Liver (tissue), 9 donors: Measurements from ENCODE around the gene AP2S1. TPM values are rescaled to one million over a fixed set of nuclear protein-coding genes. Genes with fewer than 3 reads are reported as not detected.

Experiments
- DNase-seq: peaks from one replicate; pipeline ENCODE4 v3.0.0-alpha.2; 2017; ENCODE audit warnings: low spot score
- H3K27ac ChIP-seq, 2 donors: one replicate each; pipeline ENCODE4 v1.7.0; 2013; ENCODE audit warnings: inconsistent platforms in 2 of 2, low read length in 2 of 2, control low read depth in 1 of 2, low read depth in 1 of 2, mild to moderate bottlenecking in 1 of 2
- H3K27me3 ChIP-seq, 4 donors: one replicate each; pipeline versions ENCODE4 v1.6.1 to v1.7.0; 2013; ENCODE audit warnings: low read length in 3 of 4, inconsistent platforms in 1 of 4, mild to moderate bottlenecking in 1 of 4, moderate library complexity in 1 of 4; ENCODE audit not compliant: control insufficient read depth in 4 of 4, insufficient read depth in 4 of 4
- H3K36me3 ChIP-seq, 4 donors: one replicate each; pipeline versions ENCODE4 v1.6.1 to v1.7.0; 2013; ENCODE audit warnings: low read length in 3 of 4, mild to moderate bottlenecking in 3 of 4, low read depth in 1 of 4, moderate library complexity in 1 of 4; ENCODE audit not compliant: control insufficient read depth in 4 of 4, insufficient read depth in 3 of 4
- H3K4me1 ChIP-seq, 4 donors: one replicate each; pipeline versions ENCODE4 v1.6.1 to v1.7.0; 2013; ENCODE audit warnings: low read length in 3 of 4, mild to moderate bottlenecking in 3 of 4, moderate library complexity in 1 of 4; ENCODE audit not compliant: control insufficient read depth in 4 of 4, insufficient read depth in 4 of 4
- H3K4me3 ChIP-seq, 3 donors: one replicate each; pipeline versions ENCODE4 v1.6.1 to v1.7.0; 2013; ENCODE audit warnings: low read length in 3 of 3, control low read depth in 1 of 3, low read depth in 1 of 3, mild to moderate bottlenecking in 1 of 3
- H3K9ac ChIP-seq, 2 donors: one replicate each; pipeline ENCODE4 v1.7.0; 2013; ENCODE audit warnings: low read length in 2 of 2, mild to moderate bottlenecking in 2 of 2, moderate library complexity in 2 of 2, control low read depth in 1 of 2, low read depth in 1 of 2
- H3K9me3 ChIP-seq, 4 donors: one replicate each; pipeline versions ENCODE4 v1.6.1 to v1.7.0; 2013; ENCODE audit warnings: low read length in 3 of 4; ENCODE audit not compliant: control insufficient read depth in 4 of 4
- EGR1 ChIP-seq, 2 donors: IDR thresholded peaks; 2 replicates each; pipeline ENCODE4 v1.6.1; 2016 to 2018; ENCODE audit warnings: antibody characterized with exemption in 2 of 2, low read depth in 2 of 2
- FOXA1 ChIP-seq: IDR thresholded peaks from 2 replicates; pipeline ENCODE4 v1.6.1; 2016; ENCODE audit warnings: antibody characterized with exemption
- FOXA2 ChIP-seq: IDR thresholded peaks from 2 replicates; pipeline ENCODE4 v1.6.1; 2016; ENCODE audit warnings: antibody characterized with exemption
- GABPA ChIP-seq, 2 donors: IDR thresholded peaks in 1 of 2; conservative IDR thresholded peaks in 1 of 2; 2 replicates each; pipeline ENCODE4 v1.6.1; 2016; ENCODE audit warnings: antibody characterized with exemption in 2 of 2, mild to moderate bottlenecking in 1 of 2, moderate library complexity in 1 of 2
- HNF4A ChIP-seq, 2 donors: conservative IDR thresholded peaks; 2 replicates each; pipeline ENCODE4 v1.6.1; 2016; ENCODE audit warnings: antibody characterized with exemption in 2 of 2, mild to moderate bottlenecking in 2 of 2
- HNF4G ChIP-seq: IDR thresholded peaks from 2 replicates; pipeline ENCODE4 v1.6.1; 2016; ENCODE audit warnings: antibody characterized with exemption
- JUND ChIP-seq, 2 donors: IDR thresholded peaks; 2 replicates each; pipeline ENCODE4 v1.6.1; 2016; ENCODE audit warnings: antibody characterized with exemption in 2 of 2
- NR2F2 ChIP-seq: IDR thresholded peaks from 2 replicates; pipeline ENCODE4 v1.6.1; 2016; ENCODE audit warnings: antibody characterized with exemption
- RAD21 ChIP-seq, 2 donors: IDR thresholded peaks; 2 replicates each; pipeline ENCODE4 v1.6.1; 2016; ENCODE audit warnings: antibody characterized with exemption in 2 of 2, mild to moderate bottlenecking in 2 of 2
- RXRA ChIP-seq, 2 donors: IDR thresholded peaks; 2 replicates each; pipeline ENCODE4 v1.6.1; 2017 to 2018; ENCODE audit warnings: antibody characterized with exemption in 2 of 2, mild to moderate bottlenecking in 1 of 2
- SP1 ChIP-seq: IDR thresholded peaks from 2 replicates; pipeline ENCODE4 v1.6.1; 2018; ENCODE audit warnings: antibody characterized with exemption, mild to moderate bottlenecking
- TAF1 ChIP-seq: conservative IDR thresholded peaks from 2 replicates; pipeline ENCODE4 v1.6.1; 2016; ENCODE audit warnings: antibody characterized with exemption, mild to moderate bottlenecking
- YY1 ChIP-seq: IDR thresholded peaks from 2 replicates; pipeline ENCODE4 v1.6.1; 2016; ENCODE audit warnings: antibody characterized with exemption, mild to moderate bottlenecking
- WGBS: extraction: QIAGEN DNeasy Blood & Tissue Kit; methylation state at CpG from one replicate; pipeline ENCODE4 v1.1.7; 2013; 5-methylcytosine and 5-hydroxymethylcytosine counted together
- polyA plus RNA-seq, 2 donors: library from polyadenylated mRNA; stranded (reverse) in 1 of 2; unstranded in 1 of 2; fragments of 200-250 nt in 1 of 2; fragments of >200 nt in 1 of 2; fragmentation: Nextera tagmentation in 1 of 2; extraction: Ambion mirVana in 1 of 2; gene quantifications; one replicate each; pipeline versions ENCODE4 v1.2.1 to v1.2.3, GENCODE V29; 2013 to 2015
- total RNA-seq, 2 donors: library from RNA; depleted of rRNA; stranded (reverse); fragments of >200 nt; gene quantifications; one replicate each; pipeline ENCODE4 v1.2.3, GENCODE V29; 2014
- TF ChIP-seq, protein P1 (sequence below): IDR thresholded peaks from 2 replicates; pipeline ENCODE4 v1.6.1; 2016; ENCODE audit warnings: antibody characterized with exemption
- TF ChIP-seq, protein P2 (sequence below): IDR thresholded peaks from 2 replicates; pipeline ENCODE4 v1.6.1; 2016; ENCODE audit warnings: antibody characterized with exemption, mild to moderate bottlenecking
- TF ChIP-seq, protein P3 (sequence below): IDR thresholded peaks from 2 replicates; pipeline ENCODE4 v1.6.1; 2016; ENCODE audit warnings: antibody characterized with exemption
- TF ChIP-seq, protein P4 (sequence below): fragments of 150-350 bp; IDR thresholded peaks from 2 replicates; pipeline ENCODE4 v1.5.1; 2017; ENCODE audit warnings: improper control_type of control experiment, low read depth, low read length; ENCODE audit not compliant: missing input control
- TF ChIP-seq, protein P5 (sequence below): IDR thresholded peaks from 2 replicates; pipeline ENCODE4 v1.6.1; 2016; ENCODE audit warnings: antibody characterized with exemption
- donor health status: healthy.
- donor health status: healthy.
- donor health status: healthy.
- donor health status: healthy.
- donor health status: healthy.

The AP2S1 gene
- total and polyA plus RNA-seq, 4 donors, result 28.3 to 168 (median 79.0) TPM

DNA sequence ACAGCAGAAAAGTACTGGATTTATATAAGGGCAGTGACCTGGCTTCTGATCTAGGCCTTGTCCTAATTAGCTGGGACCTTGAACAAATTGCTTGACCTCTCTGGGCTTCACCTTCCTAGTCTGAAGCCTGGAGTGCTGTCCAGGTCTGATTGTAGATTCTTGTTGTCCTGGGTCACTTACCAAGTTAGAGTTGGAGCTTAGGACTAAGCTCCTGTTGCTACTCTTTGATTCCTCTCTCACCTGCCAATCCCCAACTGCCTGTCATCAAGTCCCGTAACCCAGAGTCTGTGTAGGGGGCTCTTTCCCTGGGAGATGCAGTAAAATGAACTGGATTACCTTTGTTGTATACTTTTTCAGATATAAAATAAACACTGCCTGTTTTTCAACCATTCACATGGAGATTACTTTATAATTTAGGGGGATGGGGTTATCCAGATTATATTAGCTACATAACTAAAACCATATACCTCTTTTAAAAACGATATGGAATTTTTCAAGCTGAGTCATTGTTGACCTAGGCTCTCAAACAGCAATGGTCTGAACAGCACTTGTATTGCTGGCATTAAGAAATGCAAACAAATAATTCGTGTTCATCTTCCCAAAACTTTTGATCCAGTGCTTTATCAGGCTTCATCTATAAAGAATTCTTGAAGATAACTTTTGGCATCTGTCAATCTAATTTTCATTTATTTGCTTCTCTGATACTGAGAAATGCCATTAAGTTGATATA lies 15.9 kb upstream of the AP2S1 start:
- no peak for DNase-seq
- 32% methylated on average over 3 of the region's 3 CpGs for WGBS
- Histone ChIP-seq H3K36me3 (no peaks in the 10 kb centered on the region), H3K9me3 (no peaks in the 10 kb centered on the region), H3K27me3 (no peaks in the 10 kb centered on the region), H3K9ac (peak overlapping the region in 1 of 2 donors; percentile 62), H3K4me3 (no peak overlapping the region), H3K4me1 (peaks cover 18 to 65% (median 51%) of the 10 kb centered on the region in 4 donors), H3K27ac (peak overlapping the region; percentile 71)
- TF ChIP-seq RXRA (IDR thresholded peaks at IDR 0.05) (peak in 1 of 2 donors; percentile 19), TAF1 (no peak), HNF4A (conservative IDR thresholded peaks at IDR 0.05) (no peak), FOXA2 (peak; percentile 54), GABPA (IDR thresholded peaks at IDR 0.05 in 1 of 2, conservative IDR thresholded peaks at IDR 0.05 in 1 of 2) (no peak), RAD21 (IDR thresholded peaks at IDR 0.05) (no peak)
- TF ChIP-seq, protein P1, sequence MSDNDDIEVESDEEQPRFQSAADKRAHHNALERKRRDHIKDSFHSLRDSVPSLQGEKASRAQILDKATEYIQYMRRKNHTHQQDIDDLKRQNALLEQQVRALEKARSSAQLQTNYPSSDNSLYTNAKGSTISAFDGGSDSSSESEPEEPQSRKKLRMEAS, result no peak

DNA sequence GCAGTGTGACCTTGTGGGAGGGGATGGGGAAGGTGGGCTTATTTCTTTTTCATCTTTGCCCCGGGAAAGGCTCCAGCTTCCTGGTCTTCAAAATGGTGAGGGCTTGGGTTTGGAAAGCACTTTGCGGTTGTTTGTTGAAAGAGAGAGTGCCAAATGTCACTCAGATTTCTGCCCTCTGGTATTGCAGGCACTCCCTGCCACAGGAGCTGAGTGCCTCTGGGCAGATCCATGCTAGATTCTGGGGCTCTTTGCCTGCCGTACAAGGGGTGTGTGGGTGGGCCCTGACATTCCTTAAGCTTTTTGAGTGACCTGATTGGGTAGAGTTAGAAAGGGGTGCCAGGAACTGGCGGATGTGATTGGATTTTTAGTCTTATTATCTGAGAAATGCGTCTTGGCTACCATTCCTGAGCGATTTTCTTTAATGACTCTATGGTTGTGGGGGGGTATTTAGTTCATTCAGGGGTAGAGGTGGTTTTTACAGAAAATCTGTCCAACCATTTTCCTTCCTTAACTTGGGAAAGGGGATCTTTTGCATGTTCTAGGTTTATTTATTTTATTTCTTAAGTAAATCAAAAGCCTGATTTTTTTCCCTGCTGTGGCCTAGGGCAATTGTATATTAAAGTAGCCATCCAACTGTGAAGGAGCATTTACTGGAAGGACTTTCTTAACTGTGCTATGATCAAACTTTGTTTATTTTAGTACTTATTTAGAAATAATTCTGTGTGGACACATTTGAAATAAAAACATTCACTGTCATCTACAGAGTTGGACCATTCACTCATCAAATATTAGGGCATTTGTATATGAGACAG lies 13.4 kb upstream of the AP2S1 start:
- peaks cover 14 to 72% (median 51%) of the 10 kb centered on the region in 4 donors for H3K4me1 ChIP-seq
- peak; percentile 89 for TF ChIP-seq YY1
- TF ChIP-seq JUND (IDR thresholded peaks at IDR 0.05), result peak in 1 of 2 donors; percentile 24
- TF ChIP-seq SP1, result peak; percentile 28
- TF ChIP-seq EGR1 (IDR thresholded peaks at IDR 0.05; ENCODE audit: low read depth in 2 of 2), result no peak
- TF ChIP-seq, protein P1, result no peak
- TF ChIP-seq RAD21 (IDR thresholded peaks at IDR 0.05), result peak; percentile 28 to 57
- TF ChIP-seq, protein P2, sequence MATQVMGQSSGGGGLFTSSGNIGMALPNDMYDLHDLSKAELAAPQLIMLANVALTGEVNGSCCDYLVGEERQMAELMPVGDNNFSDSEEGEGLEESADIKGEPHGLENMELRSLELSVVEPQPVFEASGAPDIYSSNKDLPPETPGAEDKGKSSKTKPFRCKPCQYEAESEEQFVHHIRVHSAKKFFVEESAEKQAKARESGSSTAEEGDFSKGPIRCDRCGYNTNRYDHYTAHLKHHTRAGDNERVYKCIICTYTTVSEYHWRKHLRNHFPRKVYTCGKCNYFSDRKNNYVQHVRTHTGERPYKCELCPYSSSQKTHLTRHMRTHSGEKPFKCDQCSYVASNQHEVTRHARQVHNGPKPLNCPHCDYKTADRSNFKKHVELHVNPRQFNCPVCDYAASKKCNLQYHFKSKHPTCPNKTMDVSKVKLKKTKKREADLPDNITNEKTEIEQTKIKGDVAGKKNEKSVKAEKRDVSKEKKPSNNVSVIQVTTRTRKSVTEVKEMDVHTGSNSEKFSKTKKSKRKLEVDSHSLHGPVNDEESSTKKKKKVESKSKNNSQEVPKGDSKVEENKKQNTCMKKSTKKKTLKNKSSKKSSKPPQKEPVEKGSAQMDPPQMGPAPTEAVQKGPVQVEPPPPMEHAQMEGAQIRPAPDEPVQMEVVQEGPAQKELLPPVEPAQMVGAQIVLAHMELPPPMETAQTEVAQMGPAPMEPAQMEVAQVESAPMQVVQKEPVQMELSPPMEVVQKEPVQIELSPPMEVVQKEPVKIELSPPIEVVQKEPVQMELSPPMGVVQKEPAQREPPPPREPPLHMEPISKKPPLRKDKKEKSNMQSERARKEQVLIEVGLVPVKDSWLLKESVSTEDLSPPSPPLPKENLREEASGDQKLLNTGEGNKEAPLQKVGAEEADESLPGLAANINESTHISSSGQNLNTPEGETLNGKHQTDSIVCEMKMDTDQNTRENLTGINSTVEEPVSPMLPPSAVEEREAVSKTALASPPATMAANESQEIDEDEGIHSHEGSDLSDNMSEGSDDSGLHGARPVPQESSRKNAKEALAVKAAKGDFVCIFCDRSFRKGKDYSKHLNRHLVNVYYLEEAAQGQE, result peak; percentile 30
- no peak for TF ChIP-seq NR2F2
- peak; percentile 34 to 51 for TF ChIP-seq HNF4A (conservative IDR thresholded peaks at IDR 0.05)
- TF ChIP-seq HNF4G, result peak; percentile 6
- TF ChIP-seq, protein P3, sequence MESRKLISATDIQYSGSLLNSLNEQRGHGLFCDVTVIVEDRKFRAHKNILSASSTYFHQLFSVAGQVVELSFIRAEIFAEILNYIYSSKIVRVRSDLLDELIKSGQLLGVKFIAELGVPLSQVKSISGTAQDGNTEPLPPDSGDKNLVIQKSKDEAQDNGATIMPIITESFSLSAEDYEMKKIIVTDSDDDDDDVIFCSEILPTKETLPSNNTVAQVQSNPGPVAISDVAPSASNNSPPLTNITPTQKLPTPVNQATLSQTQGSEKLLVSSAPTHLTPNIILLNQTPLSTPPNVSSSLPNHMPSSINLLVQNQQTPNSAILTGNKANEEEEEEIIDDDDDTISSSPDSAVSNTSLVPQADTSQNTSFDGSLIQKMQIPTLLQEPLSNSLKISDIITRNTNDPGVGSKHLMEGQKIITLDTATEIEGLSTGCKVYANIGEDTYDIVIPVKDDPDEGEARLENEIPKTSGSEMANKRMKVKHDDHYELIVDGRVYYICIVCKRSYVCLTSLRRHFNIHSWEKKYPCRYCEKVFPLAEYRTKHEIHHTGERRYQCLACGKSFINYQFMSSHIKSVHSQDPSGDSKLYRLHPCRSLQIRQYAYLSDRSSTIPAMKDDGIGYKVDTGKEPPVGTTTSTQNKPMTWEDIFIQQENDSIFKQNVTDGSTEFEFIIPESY, result no peak
- TF ChIP-seq RXRA (IDR thresholded peaks at IDR 0.05), result peak in 1 of 2 donors; percentile 24
- TF ChIP-seq, protein P4, sequence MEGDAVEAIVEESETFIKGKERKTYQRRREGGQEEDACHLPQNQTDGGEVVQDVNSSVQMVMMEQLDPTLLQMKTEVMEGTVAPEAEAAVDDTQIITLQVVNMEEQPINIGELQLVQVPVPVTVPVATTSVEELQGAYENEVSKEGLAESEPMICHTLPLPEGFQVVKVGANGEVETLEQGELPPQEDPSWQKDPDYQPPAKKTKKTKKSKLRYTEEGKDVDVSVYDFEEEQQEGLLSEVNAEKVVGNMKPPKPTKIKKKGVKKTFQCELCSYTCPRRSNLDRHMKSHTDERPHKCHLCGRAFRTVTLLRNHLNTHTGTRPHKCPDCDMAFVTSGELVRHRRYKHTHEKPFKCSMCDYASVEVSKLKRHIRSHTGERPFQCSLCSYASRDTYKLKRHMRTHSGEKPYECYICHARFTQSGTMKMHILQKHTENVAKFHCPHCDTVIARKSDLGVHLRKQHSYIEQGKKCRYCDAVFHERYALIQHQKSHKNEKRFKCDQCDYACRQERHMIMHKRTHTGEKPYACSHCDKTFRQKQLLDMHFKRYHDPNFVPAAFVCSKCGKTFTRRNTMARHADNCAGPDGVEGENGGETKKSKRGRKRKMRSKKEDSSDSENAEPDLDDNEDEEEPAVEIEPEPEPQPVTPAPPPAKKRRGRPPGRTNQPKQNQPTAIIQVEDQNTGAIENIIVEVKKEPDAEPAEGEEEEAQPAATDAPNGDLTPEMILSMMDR, result no peak
- TF ChIP-seq FOXA1, result no peak
- TF ChIP-seq TAF1, result peak; percentile 12
- TF ChIP-seq FOXA2, result no peak
- no peak for TF ChIP-seq GABPA (IDR thresholded peaks at IDR 0.05 in 1 of 2, conservative IDR thresholded peaks at IDR 0.05 in 1 of 2)
- TF ChIP-seq, protein P5, sequence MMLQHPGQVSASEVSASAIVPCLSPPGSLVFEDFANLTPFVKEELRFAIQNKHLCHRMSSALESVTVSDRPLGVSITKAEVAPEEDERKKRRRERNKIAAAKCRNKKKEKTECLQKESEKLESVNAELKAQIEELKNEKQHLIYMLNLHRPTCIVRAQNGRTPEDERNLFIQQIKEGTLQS, result no peak
- 11% methylated on average over 6 of the region's 6 CpGs for WGBS
- H3K27ac ChIP-seq, result peak overlapping the region; percentile 99 to 100
- H3K9ac ChIP-seq, result peak overlapping the region; percentile 53 to 79
- H3K4me3 ChIP-seq, result peak overlapping the region in 2 of 3 donors; percentile 73 to 78
- no peak for DNase-seq
- H3K36me3 ChIP-seq, result no peaks in the 10 kb centered on the region
- no peaks in the 10 kb centered on the region for H3K9me3 ChIP-seq
- no peaks in the 10 kb centered on the region for H3K27me3 ChIP-seq
